Heart left ventricle (tissue), 13 donors: ENCODE results near the gene NPAP1.
"Not testable (repeated sequence)": the region's sequence is repeated elsewhere in the genome, so short reads cannot be mapped to it uniquely, and the experiment has no call there.

Experiments used
- POLR2A ChIP-seq, 2 donors: fragments of 450-650 bp; IDR thresholded peaks; one replicate each; pipeline ENCODE4 v1.6.1; 2017; ENCODE audit warnings: antibody characterized with exemption in 2 of 2, mild to moderate bottlenecking in 2 of 2, moderate library complexity in 2 of 2
- TF ChIP-seq, protein P1 (sequence below), 12 donors: fragments of 200-600 bp; sonication (generic) in 4 of 12; IDR thresholded peaks; one replicate each; pipeline versions ENCODE4 v1.5.0 to v1.8.0; 2018 to 2022; ENCODE audit warnings: antibody characterized with exemption in 12 of 12, mild to moderate bottlenecking in 5 of 12
- donor health status: ischemic (EF 13 %, LVEDD 7.1; RV severe dilation, severe dysfunction).
- donor health status: DM: no; HTN: yes; CAD: no.
- donor health status: DM: no; HTN: no; CAD: no.
- donor health status: ischemic (EF 25% LVEDD 6.9; RV normal size, moderate dysfunction).
- donor health status: ischemic (EF 25% LVEDD 5.7; RV mildly dilated, moderate dysfunction).
- donor health status: ischemic (EF 35%, LVEDD 5.7; RV mildly dilated, moderate dysfunction).
- donor health status: nonischemic (EF 11% LVEDD 7.7; RV severe dilation, severe dysfunction).
- donor health status: DM: yes; HTN: yes; CAD: no.
- donor health status: PGD.
- donor health status: ischemic (EF 29% LVEDD 5.4; RV normal size, mild dysfunction).
- donor health status: nonischemic (EF 23%, LVEDD 6.1; RV moderate dilation, normal function).

DNA sequence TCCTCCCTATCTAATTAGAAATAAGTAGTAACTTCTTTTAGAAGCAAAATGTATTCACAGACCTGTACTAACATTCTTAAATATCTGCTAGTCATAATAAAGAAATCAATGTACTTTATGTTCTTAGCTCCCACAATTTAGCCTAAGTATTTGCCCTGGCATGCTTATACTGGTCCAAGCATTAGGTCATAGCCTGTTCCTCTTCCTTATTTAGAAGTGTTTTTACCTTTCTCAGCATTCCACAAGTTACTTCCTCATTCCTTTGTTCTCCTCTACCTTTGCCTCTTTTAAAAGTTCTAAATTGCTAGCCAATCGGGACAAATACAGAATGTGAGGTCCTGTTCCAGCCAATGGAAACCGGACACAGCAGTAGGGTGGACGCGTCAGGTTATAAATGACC lies 7.3 kb downstream of the NPAP1 start:
- TF ChIP-seq, protein P1, sequence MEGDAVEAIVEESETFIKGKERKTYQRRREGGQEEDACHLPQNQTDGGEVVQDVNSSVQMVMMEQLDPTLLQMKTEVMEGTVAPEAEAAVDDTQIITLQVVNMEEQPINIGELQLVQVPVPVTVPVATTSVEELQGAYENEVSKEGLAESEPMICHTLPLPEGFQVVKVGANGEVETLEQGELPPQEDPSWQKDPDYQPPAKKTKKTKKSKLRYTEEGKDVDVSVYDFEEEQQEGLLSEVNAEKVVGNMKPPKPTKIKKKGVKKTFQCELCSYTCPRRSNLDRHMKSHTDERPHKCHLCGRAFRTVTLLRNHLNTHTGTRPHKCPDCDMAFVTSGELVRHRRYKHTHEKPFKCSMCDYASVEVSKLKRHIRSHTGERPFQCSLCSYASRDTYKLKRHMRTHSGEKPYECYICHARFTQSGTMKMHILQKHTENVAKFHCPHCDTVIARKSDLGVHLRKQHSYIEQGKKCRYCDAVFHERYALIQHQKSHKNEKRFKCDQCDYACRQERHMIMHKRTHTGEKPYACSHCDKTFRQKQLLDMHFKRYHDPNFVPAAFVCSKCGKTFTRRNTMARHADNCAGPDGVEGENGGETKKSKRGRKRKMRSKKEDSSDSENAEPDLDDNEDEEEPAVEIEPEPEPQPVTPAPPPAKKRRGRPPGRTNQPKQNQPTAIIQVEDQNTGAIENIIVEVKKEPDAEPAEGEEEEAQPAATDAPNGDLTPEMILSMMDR (IDR thresholded peaks at IDR 0.05) = not testable (repeated sequence)
- TF ChIP-seq POLR2A (IDR thresholded peaks at IDR 0.05) = not testable (repeated sequence)
